Gastroesophageal sphincter (tissue), 4 donors: ENCODE data around the gene ERMN. TPM values are rescaled to one million over a fixed set of nuclear protein-coding genes. Genes with fewer than 3 reads are reported as not detected.

ENCODE experiments used
- ATAC-seq: fragments of 150-250 bp; one replicate; pipeline ENCODE4 v1.9.1; 2016; ENCODE audit warnings: mild to moderate bottlenecking, moderate library complexity
- H3K27ac ChIP-seq, 4 donors: fragments of 200-600 bp; sonication (generic) in 3 of 4; 1 replicate in 3 of 4; 2 replicates in 1 of 4; pipeline ENCODE4 v1.5.1; 2016 to 2019
- H3K27me3 ChIP-seq: fragments of 200-600 bp; sonication (generic); one replicate; pipeline ENCODE4 v1.5.1; 2019
- H3K36me3 ChIP-seq, 2 donors: fragments of 200-600 bp; sonication (generic); one replicate each; pipeline ENCODE4 v1.5.1; 2019; ENCODE audit warnings: control low read depth in 1 of 2
- H3K4me1 ChIP-seq, 3 donors: fragments of 200-600 bp; sonication (generic); 1 replicate in 2 of 3; 2 replicates in 1 of 3; pipeline ENCODE4 v1.5.1; 2016 to 2019; ENCODE audit warnings: control low read depth in 2 of 3
- H3K4me3 ChIP-seq, 2 donors: fragments of 200-600 bp; sonication (generic); one replicate each; pipeline ENCODE4 v1.5.1; 2019; ENCODE audit warnings: mild to moderate bottlenecking in 1 of 2, moderate library complexity in 1 of 2
- H3K9me3 ChIP-seq, 3 donors: fragments of 200-600 bp; sonication (generic); one replicate each; pipeline ENCODE4 v1.5.1; 2017 to 2019; ENCODE audit warnings: control low read depth in 2 of 3
- EP300 ChIP-seq: sonication (generic); formaldehyde crosslinking; IDR thresholded peaks from one replicate; pipeline ENCODE4 v1.6.1; 2017; ENCODE audit warnings: antibody characterized with exemption, mild to moderate bottlenecking
- POLR2A ChIP-seq, 2 donors: fragments of 450-650 bp; IDR thresholded peaks; one replicate each; pipeline ENCODE4 v1.6.1; 2017; ENCODE audit warnings: antibody characterized with exemption in 2 of 2, mild to moderate bottlenecking in 2 of 2, moderate library complexity in 1 of 2
- POLR2AphosphoS5 ChIP-seq: sonication (generic); formaldehyde crosslinking; IDR thresholded peaks from one replicate; pipeline ENCODE4 v1.6.1; 2017; ENCODE audit warnings: antibody characterized with exemption
- WGBS, 2 donors: methylation state at CpG; one replicate each; pipeline ENCODE4 v1.1.5; 2018; ENCODE audit warnings: low coverage in 1 of 2; 5-methylcytosine and 5-hydroxymethylcytosine counted together
- total RNA-seq, 4 donors: library from RNA; depleted of rRNA; stranded (reverse); fragments of >200 nt; gene quantifications; one replicate each; pipeline ENCODE4 v1.1.0, GENCODE V29; 2016
- TF ChIP-seq, protein P1 (sequence below), 4 experiments: fragments of 200-600 bp in 2 of 4; fragments of 450-650 bp in 2 of 4; sonication (generic) in 1 of 4; IDR thresholded peaks; one replicate each; pipeline ENCODE4 v1.5.1; 2017 to 2019; ENCODE audit warnings: antibody characterized with exemption in 4 of 4, mild to moderate bottlenecking in 2 of 4, moderate library complexity in 2 of 4

ERMN gene
- total RNA-seq, 4 donors from 2014 or later = 0.13 TPM; not detected in 3

DNA sequence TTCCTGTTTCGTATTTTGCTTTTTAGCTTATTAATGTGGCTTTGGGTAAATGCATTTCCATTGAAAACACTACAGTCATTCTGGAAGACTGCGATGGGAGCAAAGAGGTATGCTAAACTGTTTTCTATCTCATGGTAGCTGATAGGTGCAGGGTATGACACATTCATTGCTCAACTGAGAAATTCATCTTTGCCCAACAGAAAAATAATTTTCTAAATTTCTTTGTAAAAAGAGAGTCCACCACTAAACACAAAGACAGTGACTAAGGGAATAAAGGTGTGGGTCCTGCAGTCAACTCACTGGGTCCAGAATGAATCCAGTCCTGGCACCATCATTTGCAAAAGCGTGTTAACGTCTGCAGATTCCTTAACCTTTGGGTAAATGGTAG, 19.9 kb downstream of the ERMN start:
- H3K27me3 ChIP-seq = peaks cover 9% of the 10 kb centered on the region
- no peaks in the 10 kb centered on the region for H3K4me1 ChIP-seq
- TF ChIP-seq, protein P1, sequence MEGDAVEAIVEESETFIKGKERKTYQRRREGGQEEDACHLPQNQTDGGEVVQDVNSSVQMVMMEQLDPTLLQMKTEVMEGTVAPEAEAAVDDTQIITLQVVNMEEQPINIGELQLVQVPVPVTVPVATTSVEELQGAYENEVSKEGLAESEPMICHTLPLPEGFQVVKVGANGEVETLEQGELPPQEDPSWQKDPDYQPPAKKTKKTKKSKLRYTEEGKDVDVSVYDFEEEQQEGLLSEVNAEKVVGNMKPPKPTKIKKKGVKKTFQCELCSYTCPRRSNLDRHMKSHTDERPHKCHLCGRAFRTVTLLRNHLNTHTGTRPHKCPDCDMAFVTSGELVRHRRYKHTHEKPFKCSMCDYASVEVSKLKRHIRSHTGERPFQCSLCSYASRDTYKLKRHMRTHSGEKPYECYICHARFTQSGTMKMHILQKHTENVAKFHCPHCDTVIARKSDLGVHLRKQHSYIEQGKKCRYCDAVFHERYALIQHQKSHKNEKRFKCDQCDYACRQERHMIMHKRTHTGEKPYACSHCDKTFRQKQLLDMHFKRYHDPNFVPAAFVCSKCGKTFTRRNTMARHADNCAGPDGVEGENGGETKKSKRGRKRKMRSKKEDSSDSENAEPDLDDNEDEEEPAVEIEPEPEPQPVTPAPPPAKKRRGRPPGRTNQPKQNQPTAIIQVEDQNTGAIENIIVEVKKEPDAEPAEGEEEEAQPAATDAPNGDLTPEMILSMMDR (IDR thresholded peaks at IDR 0.05) = no peak
- no peak for TF ChIP-seq EP300
- TF ChIP-seq POLR2AphosphoS5 = no peak
- no peak for TF ChIP-seq POLR2A (IDR thresholded peaks at IDR 0.05)
- H3K4me3 ChIP-seq = no peak overlapping the region
- H3K36me3 ChIP-seq = no peaks in the 10 kb centered on the region
- H3K9me3 ChIP-seq = no peaks in the 10 kb centered on the region
- H3K27ac ChIP-seq = no peak overlapping the region
- ATAC-seq = no peak
- WGBS, 2 donors = 70 to 88% methylated on average over 4 of the region's 4 CpGs

DNA sequence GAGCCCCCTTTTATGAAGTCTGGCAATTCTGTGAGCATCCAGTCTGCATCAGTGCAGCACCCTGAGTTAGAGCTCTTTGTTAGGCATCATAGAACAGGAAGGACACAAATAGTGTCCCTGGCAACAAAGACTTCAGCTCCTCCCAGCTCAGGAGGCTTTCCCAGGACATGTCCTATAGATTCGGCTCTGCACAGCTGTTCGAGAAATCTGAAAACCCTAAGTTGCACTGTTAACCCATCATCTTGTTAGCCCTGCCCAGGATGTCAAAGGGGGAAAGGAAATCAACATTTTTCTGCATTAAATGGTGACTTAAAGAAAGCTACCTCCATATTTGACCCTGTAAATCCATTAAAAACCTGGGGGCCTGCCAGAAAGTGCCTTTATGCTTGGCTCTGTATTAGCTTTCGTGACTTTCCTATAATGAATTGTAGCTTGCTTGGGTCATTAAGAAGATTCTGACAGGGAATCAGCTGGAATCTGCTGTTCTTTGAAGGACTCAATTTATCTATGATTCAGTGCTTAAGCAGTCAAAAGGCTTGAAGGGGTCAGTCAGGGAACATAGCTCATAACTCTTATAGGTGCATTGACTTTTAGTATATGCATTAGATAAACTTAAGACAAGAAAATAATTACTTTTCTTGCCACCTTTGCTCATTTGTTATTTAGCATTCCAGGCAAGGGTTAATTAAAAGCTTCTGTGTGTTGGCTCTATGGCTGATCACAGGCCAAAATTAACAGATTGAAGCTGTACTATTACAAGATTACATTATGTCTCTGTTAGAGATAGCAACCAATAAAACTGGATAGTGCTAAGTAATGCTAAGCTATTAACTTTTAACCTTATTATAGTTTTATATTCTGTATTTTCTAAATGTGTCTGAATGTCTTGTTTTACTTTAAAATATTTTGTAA, 20.6 kb downstream of the ERMN start:
- Histone ChIP-seq H3K27me3 (peaks cover 9% of the 10 kb centered on the region), H3K36me3 (no peaks in the 10 kb centered on the region), H3K4me3 (no peak overlapping the region), H3K9me3 (no peaks in the 10 kb centered on the region), H3K27ac (no peak overlapping the region), H3K4me1 (no peaks in the 10 kb centered on the region)
- WGBS, 2 donors = 13 to 15% methylated on average over 1 to 3 of the region's 3 CpGs
- TF ChIP-seq EP300 (no peak), POLR2A (IDR thresholded peaks at IDR 0.05) (no peak)
- ATAC-seq = no peak

DNA sequence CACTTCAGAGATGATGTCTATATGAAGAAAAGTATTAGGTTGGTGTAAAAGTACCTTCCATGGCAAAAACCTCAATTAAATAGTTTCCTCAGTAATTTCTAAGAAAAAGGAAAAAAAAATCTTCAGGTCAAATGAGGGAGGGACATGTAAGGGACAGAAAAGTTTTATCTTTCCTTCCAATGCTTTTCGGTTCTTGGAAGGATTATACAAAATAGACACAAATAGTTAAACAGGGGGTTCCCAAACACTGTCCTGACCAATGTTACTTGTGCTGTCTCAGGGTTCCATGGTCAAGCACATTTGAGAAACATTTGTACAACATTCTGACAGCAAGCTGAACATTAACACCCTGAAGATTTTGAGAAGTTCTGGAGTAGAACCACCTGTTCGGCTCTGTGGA, 22.0 kb downstream of the ERMN start:
- Histone ChIP-seq H3K27ac (no peak overlapping the region), H3K27me3 (peaks cover 9% of the 10 kb centered on the region), H3K9me3 (no peaks in the 10 kb centered on the region), H3K4me1 (no peaks in the 10 kb centered on the region), H3K4me3 (no peak overlapping the region), H3K36me3 (no peaks in the 10 kb centered on the region)
- TF ChIP-seq, protein P1 (IDR thresholded peaks at IDR 0.05) = no peak
- no peak for TF ChIP-seq POLR2AphosphoS5
- TF ChIP-seq POLR2A (IDR thresholded peaks at IDR 0.05) = no peak
- no peak for TF ChIP-seq EP300
- ATAC-seq = no peak
- 42 to 44% methylated on average over 2 of the region's 2 CpGs for WGBS, 2 donors

DNA sequence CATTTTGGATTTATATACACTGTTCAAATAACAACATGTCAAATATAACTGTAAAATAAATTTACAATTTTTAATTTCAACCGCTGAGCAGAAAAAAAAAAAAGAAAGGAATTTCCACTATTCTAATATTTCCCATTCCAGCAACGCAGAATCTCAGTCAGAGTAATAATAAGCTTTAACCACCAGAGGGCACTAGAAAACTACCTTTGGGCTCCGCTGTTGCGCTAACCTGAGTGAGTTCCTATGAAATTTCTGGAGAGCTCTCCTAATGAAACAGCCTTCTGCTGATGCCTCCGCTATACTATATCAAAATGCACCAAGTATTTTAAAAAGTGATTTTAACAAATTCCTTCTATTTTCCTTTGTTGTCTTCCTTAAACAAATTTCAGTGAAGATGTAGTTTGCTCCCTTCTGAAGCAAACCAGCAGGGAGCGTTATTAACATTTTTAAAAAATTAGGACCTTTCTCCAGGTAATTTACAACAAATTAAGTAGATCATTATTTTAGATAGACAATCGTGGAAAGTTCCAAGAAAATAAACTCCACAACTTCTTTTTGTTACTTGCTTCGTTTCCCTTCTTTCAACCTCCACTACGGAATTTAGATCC, 23.0 kb downstream of the ERMN start:
- WGBS, 2 donors = 29 to 34% methylated on average over 8 to 9 of the region's 9 CpGs
- H3K27me3 ChIP-seq = peaks cover 9% of the 10 kb centered on the region
- no peak overlapping the region for H3K4me3 ChIP-seq
- TF ChIP-seq, protein P1 (IDR thresholded peaks at IDR 0.05) = peak; percentile 52 to 76 (median 60)
- no peak for TF ChIP-seq POLR2AphosphoS5
- ATAC-seq = no peak
- H3K36me3 ChIP-seq = no peaks in the 10 kb centered on the region
- H3K9me3 ChIP-seq = no peaks in the 10 kb centered on the region
- H3K27ac ChIP-seq = no peak overlapping the region
- H3K4me1 ChIP-seq = no peaks in the 10 kb centered on the region

DNA sequence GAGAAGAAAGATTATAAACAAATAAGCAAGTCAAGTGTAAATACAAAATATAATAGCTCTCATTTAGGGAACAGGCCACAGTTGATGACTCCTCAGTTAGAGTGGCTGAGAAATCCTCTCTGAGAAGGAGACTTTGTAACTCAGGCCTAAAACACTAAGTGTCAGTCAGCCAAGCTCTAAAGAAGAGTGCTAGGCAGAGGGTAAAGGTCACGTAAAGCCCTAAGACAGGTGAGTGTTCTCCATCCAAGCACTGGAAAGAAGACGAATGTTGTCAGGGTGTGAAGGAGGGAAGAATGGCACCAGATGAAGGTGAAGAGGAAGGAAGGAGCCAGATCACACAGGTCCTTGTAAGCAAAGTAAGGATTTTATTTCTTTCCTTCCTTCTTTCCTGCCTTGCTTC, 24.3 kb downstream of the ERMN start:
- Histone ChIP-seq H3K36me3 (no peaks in the 10 kb centered on the region), H3K27ac (no peak overlapping the region), H3K4me3 (no peak overlapping the region), H3K4me1 (no peaks in the 10 kb centered on the region), H3K9me3 (no peaks in the 10 kb centered on the region), H3K27me3 (peaks cover 9% of the 10 kb centered on the region)
- 86 to 100% methylated on average over 1 to 2 of the region's 2 CpGs for WGBS, 2 donors
- ATAC-seq = no peak
- TF ChIP-seq POLR2A (IDR thresholded peaks at IDR 0.05) (no peak), EP300 (no peak), POLR2AphosphoS5 (no peak)
- TF ChIP-seq, protein P1 (IDR thresholded peaks at IDR 0.05) = no peak
